HepG2 (cell line): ENCODE results near the gene ADGRV1. TPM values are rescaled to one million over a fixed set of nuclear protein-coding genes. Genes with fewer than 3 reads are reported as not detected.
A peak's percentile ranks its signal among the peaks of the same experiment; 100 is the strongest.

ENCODE experiments used
- CEBPG ChIP-seq: IDR thresholded peaks from 2 replicates; pipeline ENCODE4 v1.6.1; 2016
- FOXJ3 ChIP-seq: sonication (generic); formaldehyde crosslinking; IDR thresholded peaks from 2 replicates; pipeline ENCODE4 v1.4.0; 2020; ENCODE audit warnings: missing genetic modification reagents, mild to moderate bottlenecking, borderline replicate concordance
- HDAC2 ChIP-seq: sonication (generic); formaldehyde crosslinking; IDR thresholded peaks from 2 replicates; pipeline ENCODE4 v1.4.0; 2020; ENCODE audit warnings: missing genetic modification reagents
- HNF4G ChIP-seq, 2 experiments: sonication (generic) in 1 of 2; formaldehyde crosslinking in 1 of 2; IDR thresholded peaks; 2 replicates each; pipeline versions ENCODE4 v1.4.0 to v1.6.1; 2011 to 2020; ENCODE audit warnings: borderline replicate concordance in 2 of 2, low read depth in 2 of 2, mild to moderate bottlenecking in 2 of 2, low read length in 1 of 2, missing genetic modification reagents in 1 of 2, moderate library complexity in 1 of 2
- KDM5A ChIP-seq: fragments of 200-600 bp; sonication (generic); IDR thresholded peaks from 2 replicates; pipeline ENCODE4 v1.7.0; 2018; ENCODE audit warnings: antibody characterized with exemption, mild to moderate bottlenecking, low read length, borderline replicate concordance
- NPAS2 ChIP-seq: sonication (generic); formaldehyde crosslinking; IDR thresholded peaks from 2 replicates; pipeline ENCODE4 v1.8.0; 2022; ENCODE audit warnings: mild to moderate bottlenecking, missing genetic modification reagents, borderline replicate concordance
- POGZ ChIP-seq: sonication (generic); formaldehyde crosslinking; IDR thresholded peaks from 2 replicates; pipeline ENCODE4 v1.4.0; 2020; ENCODE audit warnings: mild to moderate bottlenecking, missing genetic modification reagents
- RARA ChIP-seq: IDR thresholded peaks from 2 replicates; pipeline ENCODE4 v1.6.1; 2016; ENCODE audit warnings: missing genetic modification reagents, missing compliant biosample characterization
- RXRA ChIP-seq: sonication (generic); formaldehyde crosslinking; IDR thresholded peaks from 2 replicates; pipeline ENCODE4 v1.5.1; 2020; ENCODE audit warnings: missing genetic modification reagents
- SAP130 ChIP-seq: IDR thresholded peaks from 2 replicates; pipeline ENCODE4 v1.6.1; 2016; ENCODE audit warnings: low read depth
- SOX5 ChIP-seq: IDR thresholded peaks from 2 replicates; pipeline ENCODE4 v1.6.1; 2016; ENCODE audit warnings: borderline replicate concordance
- SSRP1 ChIP-seq: IDR thresholded peaks from 2 replicates; pipeline ENCODE4 v1.6.1; 2016; ENCODE audit warnings: control low read depth
- TBX2 ChIP-seq: sonication (generic); formaldehyde crosslinking; IDR thresholded peaks from 2 replicates; pipeline ENCODE4 v1.5.0; 2020; ENCODE audit warnings: missing genetic modification reagents, mild to moderate bottlenecking, borderline replicate concordance
- ZNF652 ChIP-seq: IDR thresholded peaks from 2 replicates; pipeline ENCODE4 v1.6.1; 2016; ENCODE audit warnings: low read depth, borderline replicate concordance
- polyA plus RNA-seq, 8 experiments: library from polyadenylated mRNA; depleted of rRNA in 3 of 8; stranded (reverse) in 7 of 8; unstranded in 1 of 8; fragments of >200 nt; fragmentation: Illumina TruSeq in 4 of 8; extraction: Trizol in 4 of 8; gene quantifications; 2 replicates each; pipeline versions ENCODE4 v1.2.1 to v1.2.3, GENCODE V29; 2011 to 2016; ENCODE audit warnings: low read depth in 4 of 8, missing spikeins in 1 of 8, mixed read lengths in 1 of 8; ENCODE audit not compliant: insufficient read depth in 1 of 8
- total RNA-seq, 5 experiments: library from RNA; depleted of rRNA; stranded (reverse); fragments of >200 nt; fragmentation: Illumina TruSeq; extraction: Trizol; gene quantifications; 2 replicates each; pipeline ENCODE4 v1.2.3, GENCODE V29; 2016; ENCODE audit warnings: low read depth in 1 of 5
- TF ChIP-seq, protein P1 (sequence below): fragments of 450-650 bp; IDR thresholded peaks from 2 replicates; pipeline ENCODE4 v1.6.1; 2016
- TF ChIP-seq, protein P2 (sequence below): IDR thresholded peaks from 2 replicates; pipeline ENCODE4 v1.4.0; 2020; ENCODE audit warnings: mild to moderate bottlenecking, missing genetic modification reagents
- TF ChIP-seq, protein P3 (sequence below): sonication (generic); formaldehyde crosslinking; IDR thresholded peaks from 2 replicates; pipeline ENCODE4 v1.8.1; 2022; ENCODE audit warnings: low read depth, mild to moderate bottlenecking, missing genetic modification reagents
- TF ChIP-seq, protein P4 (sequence below): sonication (generic); formaldehyde crosslinking; IDR thresholded peaks from 2 replicates; pipeline ENCODE4 v1.4.0; 2020; ENCODE audit warnings: missing genetic modification reagents, borderline replicate concordance

The ADGRV1 gene
- total and polyA plus RNA-seq, 2 of the 13 experiments (the other 11 are each of a cell fraction or from before 2014, with no cell fraction given), result 1.7 to 3.9 TPM

DNA sequence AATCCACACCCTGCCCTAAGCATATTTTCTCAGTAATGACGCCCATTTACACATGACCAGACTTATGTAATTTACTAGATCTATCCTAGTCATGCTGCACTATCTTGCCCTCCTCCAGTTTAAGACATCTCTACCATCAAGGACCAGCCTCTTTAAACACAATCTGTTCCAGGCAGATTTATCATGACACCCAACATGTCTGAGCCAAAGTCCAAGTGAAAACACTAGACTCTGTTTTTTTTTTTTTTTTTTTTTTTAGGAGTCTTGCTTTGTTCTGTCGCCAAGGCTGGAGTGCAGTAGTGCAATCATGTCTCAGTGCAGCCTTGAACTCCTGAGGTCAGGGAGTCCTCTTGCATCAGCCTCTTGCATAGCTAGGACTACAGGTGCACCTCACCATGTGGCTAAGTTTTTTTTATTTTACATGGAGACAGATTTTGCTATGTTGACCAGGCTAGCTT lies 469.9 kb downstream of the ADGRV1 start (continued):
- TF ChIP-seq SAP130 (CRISPR knock-in tag), result 0 out of 2 replicates have a peak, but pooled peaks have one; percentile 16
- TF ChIP-seq, protein P1, sequence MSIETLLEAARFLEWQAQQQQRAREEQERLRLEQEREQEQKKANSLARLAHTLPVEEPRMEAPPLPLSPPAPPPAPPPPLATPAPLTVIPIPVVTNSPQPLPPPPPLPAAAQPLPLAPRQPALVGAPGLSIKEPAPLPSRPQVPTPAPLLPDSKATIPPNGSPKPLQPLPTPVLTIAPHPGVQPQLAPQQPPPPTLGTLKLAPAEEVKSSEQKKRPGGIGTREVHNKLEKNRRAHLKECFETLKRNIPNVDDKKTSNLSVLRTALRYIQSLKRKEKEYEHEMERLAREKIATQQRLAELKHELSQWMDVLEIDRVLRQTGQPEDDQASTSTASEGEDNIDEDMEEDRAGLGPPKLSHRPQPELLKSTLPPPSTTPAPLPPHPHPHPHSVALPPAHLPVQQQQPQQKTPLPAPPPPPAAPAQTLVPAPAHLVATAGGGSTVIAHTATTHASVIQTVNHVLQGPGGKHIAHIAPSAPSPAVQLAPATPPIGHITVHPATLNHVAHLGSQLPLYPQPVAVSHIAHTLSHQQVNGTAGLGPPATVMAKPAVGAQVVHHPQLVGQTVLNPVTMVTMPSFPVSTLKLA, result no peak
- TF ChIP-seq RARA (CRISPR knock-in tag), result peak; percentile 89
- TF ChIP-seq, protein P2, sequence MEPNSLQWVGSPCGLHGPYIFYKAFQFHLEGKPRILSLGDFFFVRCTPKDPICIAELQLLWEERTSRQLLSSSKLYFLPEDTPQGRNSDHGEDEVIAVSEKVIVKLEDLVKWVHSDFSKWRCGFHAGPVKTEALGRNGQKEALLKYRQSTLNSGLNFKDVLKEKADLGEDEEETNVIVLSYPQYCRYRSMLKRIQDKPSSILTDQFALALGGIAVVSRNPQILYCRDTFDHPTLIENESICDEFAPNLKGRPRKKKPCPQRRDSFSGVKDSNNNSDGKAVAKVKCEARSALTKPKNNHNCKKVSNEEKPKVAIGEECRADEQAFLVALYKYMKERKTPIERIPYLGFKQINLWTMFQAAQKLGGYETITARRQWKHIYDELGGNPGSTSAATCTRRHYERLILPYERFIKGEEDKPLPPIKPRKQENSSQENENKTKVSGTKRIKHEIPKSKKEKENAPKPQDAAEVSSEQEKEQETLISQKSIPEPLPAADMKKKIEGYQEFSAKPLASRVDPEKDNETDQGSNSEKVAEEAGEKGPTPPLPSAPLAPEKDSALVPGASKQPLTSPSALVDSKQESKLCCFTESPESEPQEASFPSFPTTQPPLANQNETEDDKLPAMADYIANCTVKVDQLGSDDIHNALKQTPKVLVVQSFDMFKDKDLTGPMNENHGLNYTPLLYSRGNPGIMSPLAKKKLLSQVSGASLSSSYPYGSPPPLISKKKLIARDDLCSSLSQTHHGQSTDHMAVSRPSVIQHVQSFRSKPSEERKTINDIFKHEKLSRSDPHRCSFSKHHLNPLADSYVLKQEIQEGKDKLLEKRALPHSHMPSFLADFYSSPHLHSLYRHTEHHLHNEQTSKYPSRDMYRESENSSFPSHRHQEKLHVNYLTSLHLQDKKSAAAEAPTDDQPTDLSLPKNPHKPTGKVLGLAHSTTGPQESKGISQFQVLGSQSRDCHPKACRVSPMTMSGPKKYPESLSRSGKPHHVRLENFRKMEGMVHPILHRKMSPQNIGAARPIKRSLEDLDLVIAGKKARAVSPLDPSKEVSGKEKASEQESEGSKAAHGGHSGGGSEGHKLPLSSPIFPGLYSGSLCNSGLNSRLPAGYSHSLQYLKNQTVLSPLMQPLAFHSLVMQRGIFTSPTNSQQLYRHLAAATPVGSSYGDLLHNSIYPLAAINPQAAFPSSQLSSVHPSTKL (CRISPR knock-in tag), result peak; percentile 84
- TF ChIP-seq, protein P3, sequence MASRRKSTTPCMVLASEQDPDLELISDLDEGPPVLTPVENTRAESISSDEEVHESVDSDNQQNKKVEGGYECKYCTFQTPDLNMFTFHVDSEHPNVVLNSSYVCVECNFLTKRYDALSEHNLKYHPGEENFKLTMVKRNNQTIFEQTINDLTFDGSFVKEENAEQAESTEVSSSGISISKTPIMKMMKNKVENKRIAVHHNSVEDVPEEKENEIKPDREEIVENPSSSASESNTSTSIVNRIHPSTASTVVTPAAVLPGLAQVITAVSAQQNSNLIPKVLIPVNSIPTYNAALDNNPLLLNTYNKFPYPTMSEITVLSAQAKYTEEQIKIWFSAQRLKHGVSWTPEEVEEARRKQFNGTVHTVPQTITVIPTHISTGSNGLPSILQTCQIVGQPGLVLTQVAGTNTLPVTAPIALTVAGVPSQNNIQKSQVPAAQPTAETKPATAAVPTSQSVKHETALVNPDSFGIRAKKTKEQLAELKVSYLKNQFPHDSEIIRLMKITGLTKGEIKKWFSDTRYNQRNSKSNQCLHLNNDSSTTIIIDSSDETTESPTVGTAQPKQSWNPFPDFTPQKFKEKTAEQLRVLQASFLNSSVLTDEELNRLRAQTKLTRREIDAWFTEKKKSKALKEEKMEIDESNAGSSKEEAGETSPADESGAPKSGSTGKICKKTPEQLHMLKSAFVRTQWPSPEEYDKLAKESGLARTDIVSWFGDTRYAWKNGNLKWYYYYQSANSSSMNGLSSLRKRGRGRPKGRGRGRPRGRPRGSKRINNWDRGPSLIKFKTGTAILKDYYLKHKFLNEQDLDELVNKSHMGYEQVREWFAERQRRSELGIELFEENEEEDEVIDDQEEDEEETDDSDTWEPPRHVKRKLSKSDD (CRISPR knock-in tag), result 0 out of 2 replicates have a peak, but pooled peaks have one; percentile 19
- no peak for TF ChIP-seq SSRP1 (CRISPR knock-in tag)
- TF ChIP-seq CEBPG, result peak; percentile 93
- TF ChIP-seq HNF4G (IDR thresholded peaks at IDR 0.05; ENCODE audit: borderline replicate concordance, low read depth, low read length), result peak; percentile 44; the same call in 1 of the 2 replicates
- no peak for TF ChIP-seq HNF4G (CRISPR knock-in tag; IDR thresholded peaks at IDR 0.05; ENCODE audit: borderline replicate concordance, low read depth)
- TF ChIP-seq ZNF652 (CRISPR knock-in tag), result no peak
- peak; percentile 55; the same call in 1 of the 2 replicates for TF ChIP-seq FOXJ3
- peak; percentile 57; the same call in 1 of the 2 replicates for TF ChIP-seq POGZ (CRISPR knock-in tag)
- TF ChIP-seq KDM5A, result no peak
- TF ChIP-seq RXRA (CRISPR knock-in tag), result peak; percentile 87; the same call in 1 of the 2 replicates
- TF ChIP-seq TBX2 (CRISPR knock-in tag), result 0 out of 2 replicates have a peak, but pooled peaks have one; percentile 30
- TF ChIP-seq, protein P4, sequence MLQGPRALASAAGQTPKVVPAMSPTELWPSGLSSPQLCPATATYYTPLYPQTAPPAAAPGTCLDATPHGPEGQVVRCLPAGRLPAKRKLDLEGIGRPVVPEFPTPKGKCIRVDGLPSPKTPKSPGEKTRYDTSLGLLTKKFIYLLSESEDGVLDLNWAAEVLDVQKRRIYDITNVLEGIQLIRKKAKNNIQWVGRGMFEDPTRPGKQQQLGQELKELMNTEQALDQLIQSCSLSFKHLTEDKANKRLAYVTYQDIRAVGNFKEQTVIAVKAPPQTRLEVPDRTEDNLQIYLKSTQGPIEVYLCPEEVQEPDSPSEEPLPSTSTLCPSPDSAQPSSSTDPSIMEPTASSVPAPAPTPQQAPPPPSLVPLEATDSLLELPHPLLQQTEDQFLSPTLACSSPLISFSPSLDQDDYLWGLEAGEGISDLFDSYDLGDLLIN (CRISPR knock-in tag), result no peak
- no peak for TF ChIP-seq NPAS2
- peak; percentile 64 for TF ChIP-seq SOX5 (CRISPR knock-in tag)
- peak; percentile 43 for TF ChIP-seq HDAC2 (CRISPR knock-in tag)
